ENCODE results near the gene XRCC1. TPM values are rescaled to one million over a fixed set of nuclear protein-coding genes. Genes with fewer than 3 reads are reported as not detected.

The XRCC1 gene
- total and polyA plus RNA-seq, 9 of the 15 experiments (the other 6 are each of a cell fraction or from before 2014, with no cell fraction given), result 1.5 to 36.9 (median 24.9) TPM

DNA sequence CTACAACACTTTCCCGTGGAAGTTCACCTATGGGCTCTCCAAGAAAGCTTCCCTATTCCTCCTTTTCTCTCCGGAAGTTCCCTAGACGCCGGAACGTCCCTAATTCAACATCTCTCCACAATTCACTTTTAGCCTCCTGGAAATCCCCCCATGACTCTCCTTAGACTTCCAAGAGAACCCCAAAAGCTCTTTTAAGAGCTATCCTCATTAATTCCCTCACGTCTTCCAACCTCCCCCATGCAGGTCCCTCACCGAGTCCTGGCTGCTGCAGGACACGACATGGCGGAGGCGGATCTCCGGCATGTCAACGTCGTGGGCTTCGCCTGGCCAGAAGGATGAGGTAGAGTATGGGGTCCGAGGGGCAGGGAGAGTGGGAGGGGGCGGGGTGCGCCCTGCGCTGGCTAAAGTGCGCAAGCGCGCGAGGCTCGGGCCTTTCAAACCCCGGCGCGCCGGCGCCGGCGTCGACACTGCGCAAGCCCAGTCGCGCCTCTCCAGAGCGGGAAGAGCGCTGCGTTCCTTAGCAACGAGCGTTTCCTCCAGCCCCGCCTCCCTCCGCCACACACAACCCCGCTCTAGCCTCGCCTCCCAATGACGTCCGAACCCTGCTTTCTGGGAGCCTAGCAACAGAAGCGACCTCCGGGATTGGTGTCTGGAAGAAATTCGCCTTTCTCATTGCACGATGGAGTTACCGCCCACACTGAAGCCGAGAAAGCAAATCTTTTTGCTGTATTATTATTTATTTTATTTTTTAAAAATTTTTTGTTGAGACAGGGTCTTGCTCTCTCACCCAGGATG lies at the start of gene XRCC1, which contains the start of gene PINLYP (continued):
- TF ChIP-seq, protein P1, sequence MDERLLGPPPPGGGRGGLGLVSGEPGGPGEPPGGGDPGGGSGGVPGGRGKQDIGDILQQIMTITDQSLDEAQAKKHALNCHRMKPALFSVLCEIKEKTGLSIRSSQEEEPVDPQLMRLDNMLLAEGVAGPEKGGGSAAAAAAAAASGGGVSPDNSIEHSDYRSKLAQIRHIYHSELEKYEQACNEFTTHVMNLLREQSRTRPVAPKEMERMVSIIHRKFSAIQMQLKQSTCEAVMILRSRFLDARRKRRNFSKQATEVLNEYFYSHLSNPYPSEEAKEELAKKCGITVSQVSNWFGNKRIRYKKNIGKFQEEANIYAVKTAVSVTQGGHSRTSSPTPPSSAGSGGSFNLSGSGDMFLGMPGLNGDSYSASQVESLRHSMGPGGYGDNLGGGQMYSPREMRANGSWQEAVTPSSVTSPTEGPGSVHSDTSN (CRISPR knock-in tag; IDR thresholded peaks at IDR 0.05; ENCODE audit: low read depth), result no peak
- TF ChIP-seq, protein P1 (tag; conservative IDR thresholded peaks at IDR 0.05; ENCODE audit: low read depth), result no peak
- TF ChIP-seq RBM17 (IDR thresholded peaks at IDR 0.05; ENCODE audit: borderline replicate concordance, low read depth, low read length) (no peak), NCOA2 (IDR thresholded peaks at IDR 0.05; ENCODE audit: partially characterized antibody in 2 of 2) (no peak), TCF7L2 (IDR thresholded peaks at IDR 0.05; ENCODE audit: low read depth, low read length) (no peak), NFE2L1 (tag; IDR thresholded peaks at IDR 0.05; ENCODE audit: borderline replicate concordance, low read depth) (no peak), ZKSCAN1 (IDR thresholded peaks at IDR 0.05; ENCODE audit: low read depth, low read length) (peak; percentile 50; the same call in 1 of the 2 replicates), CHD2 (IDR thresholded peaks at IDR 0.05; ENCODE audit: low read depth, low read length) (no peak; the same call in 1 of the 2 replicates), NFYB (IDR thresholded peaks at IDR 0.05; ENCODE audit: extremely low read depth, insufficient read length) (peak; percentile 13), ZBTB7A (IDR thresholded peaks at IDR 0.05; ENCODE audit: borderline replicate concordance, control insufficient read depth, low read depth, low read length) (peak; percentile 69; the same call in 1 of the 2 replicates), ZNF140 (CRISPR knock-in tag; IDR thresholded peaks at IDR 0.05) (no peak), POLR2AphosphoS2 (IDR thresholded peaks at IDR 0.05; ENCODE audit: low read length) (no peak), PHF8 (IDR thresholded peaks at IDR 0.05; ENCODE audit: borderline replicate concordance, low read length) (peak; percentile 87), CSDE1 (IDR thresholded peaks at IDR 0.05) (peak in 1 of 2 experiments; percentile 68; a peak in 2 of 4 replicates), ESRRB (CRISPR knock-in tag; IDR thresholded peaks at IDR 0.05; ENCODE audit: borderline replicate concordance) (no peak), GATAD2A (IDR thresholded peaks at IDR 0.05) (no peak), C11orf30 (IDR thresholded peaks at IDR 0.05; ENCODE audit: low read depth) (peak; percentile 86), HMGN3 (IDR thresholded peaks at IDR 0.05; ENCODE audit: borderline replicate concordance, extremely low read depth, insufficient read length, low read depth, low read length) (no peak), ZNF830 (CRISPR knock-in tag; IDR thresholded peaks at IDR 0.05) (no peak), NCOA6 (IDR thresholded peaks at IDR 0.05) (no peak)
- TF ChIP-seq, protein P2, sequence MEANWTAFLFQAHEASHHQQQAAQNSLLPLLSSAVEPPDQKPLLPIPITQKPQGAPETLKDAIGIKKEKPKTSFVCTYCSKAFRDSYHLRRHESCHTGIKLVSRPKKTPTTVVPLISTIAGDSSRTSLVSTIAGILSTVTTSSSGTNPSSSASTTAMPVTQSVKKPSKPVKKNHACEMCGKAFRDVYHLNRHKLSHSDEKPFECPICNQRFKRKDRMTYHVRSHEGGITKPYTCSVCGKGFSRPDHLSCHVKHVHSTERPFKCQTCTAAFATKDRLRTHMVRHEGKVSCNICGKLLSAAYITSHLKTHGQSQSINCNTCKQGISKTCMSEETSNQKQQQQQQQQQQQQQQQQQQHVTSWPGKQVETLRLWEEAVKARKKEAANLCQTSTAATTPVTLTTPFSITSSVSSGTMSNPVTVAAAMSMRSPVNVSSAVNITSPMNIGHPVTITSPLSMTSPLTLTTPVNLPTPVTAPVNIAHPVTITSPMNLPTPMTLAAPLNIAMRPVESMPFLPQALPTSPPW (CRISPR knock-in tag; IDR thresholded peaks at IDR 0.05), result peak; percentile 94
- TF ChIP-seq, protein P3, sequence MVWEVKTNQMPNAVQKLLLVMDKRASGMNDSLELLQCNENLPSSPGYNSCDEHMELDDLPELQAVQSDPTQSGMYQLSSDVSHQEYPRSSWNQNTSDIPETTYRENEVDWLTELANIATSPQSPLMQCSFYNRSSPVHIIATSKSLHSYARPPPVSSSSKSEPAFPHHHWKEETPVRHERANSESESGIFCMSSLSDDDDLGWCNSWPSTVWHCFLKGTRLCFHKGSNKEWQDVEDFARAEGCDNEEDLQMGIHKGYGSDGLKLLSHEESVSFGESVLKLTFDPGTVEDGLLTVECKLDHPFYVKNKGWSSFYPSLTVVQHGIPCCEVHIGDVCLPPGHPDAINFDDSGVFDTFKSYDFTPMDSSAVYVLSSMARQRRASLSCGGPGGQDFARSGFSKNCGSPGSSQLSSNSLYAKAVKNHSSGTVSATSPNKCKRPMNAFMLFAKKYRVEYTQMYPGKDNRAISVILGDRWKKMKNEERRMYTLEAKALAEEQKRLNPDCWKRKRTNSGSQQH (CRISPR knock-in tag; IDR thresholded peaks at IDR 0.05), result peak; percentile 51; the same call in 1 of the 2 replicates
- TF ChIP-seq, protein P4, sequence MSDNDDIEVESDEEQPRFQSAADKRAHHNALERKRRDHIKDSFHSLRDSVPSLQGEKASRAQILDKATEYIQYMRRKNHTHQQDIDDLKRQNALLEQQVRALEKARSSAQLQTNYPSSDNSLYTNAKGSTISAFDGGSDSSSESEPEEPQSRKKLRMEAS (CRISPR knock-in tag; IDR thresholded peaks at IDR 0.05), result peak; percentile 62; the same call in 1 of the 2 replicates
